Fibroblast of mammary gland (primary cell): Measurements from ENCODE around the gene TEX12.

Experiments used
- DNase-seq: peaks from one replicate; pipeline ENCODE4 v3.0.0-alpha.2; 2010; ENCODE audit warnings: low read depth
- H3K4me3 ChIP-seq: 2 replicates; pipeline ENCODE4 v1.5.1; 2011; ENCODE audit warnings: low read depth, mild to moderate bottlenecking, low read length, moderate library complexity; ENCODE audit not compliant: control insufficient read depth
- CTCF ChIP-seq: conservative IDR thresholded peaks from 2 replicates; pipeline ENCODE4 v1.5.1; 2011; ENCODE audit warnings: low read depth, low read length, inconsistent platforms; ENCODE audit not compliant: control insufficient read depth, insufficient read depth

The TEX12 gene

GRCh38 chr11:112163875-112164685 lies 3.1 kb upstream of the TEX12 start, which contains the start of gene IL18:
Gene IL18, minus strand, starts transcription at chr11:112164094. Its CDS starts 9,041 bp downstream, at chr11:112155053.
- DNase-seq = no peak
- no peak for TF ChIP-seq CTCF
- no peak within 1 kb of the TSS for H3K4me3 ChIP-seq

GRCh38 chr11:112165049-112165448 lies 2.1 kb upstream of the TEX12 start:
- TF ChIP-seq CTCF = no peak
- DNase-seq = no peak
- no peak overlapping the region for H3K4me3 ChIP-seq

GRCh38 chr11:112166562-112166961 lies 610 bp upstream of the TEX12 start:
- peak; percentile 41 for DNase-seq
- H3K4me3 ChIP-seq = no peak overlapping the region
- TF ChIP-seq CTCF = no peak

- no peak for TF ChIP-seq CTCF
- H3K4me3 ChIP-seq = no peak overlapping the region
- peak; percentile 77 for DNase-seq
Measured at GRCh38 chr11:112172362-112172994, 5.3 kb downstream of the TEX12 start.

- DNase-seq = no peak
- no peak overlapping the region for H3K4me3 ChIP-seq
- no peak for TF ChIP-seq CTCF
Measured at GRCh38 chr11:112173152-112173551, 6.0 kb downstream of the TEX12 start.

GRCh38 chr11:112174789-112175598 lies 7.8 kb downstream of the TEX12 start, which contains the start of gene BCO2:
Gene BCO2, plus strand, starts transcription at chr11:112175512. Its CDS starts 90 bp downstream, at chr11:112175602.
- peak; percentile 96 for TF ChIP-seq CTCF
- peak within 1 kb of the TSS; percentile 26 for H3K4me3 ChIP-seq
- peak; percentile 69 for DNase-seq
